Erythroblast (primary cell): Measurements from ENCODE around the gene GNB5.

ENCODE experiments used
- GATA1 ChIP-seq: IDR thresholded peaks from 2 replicates; pipeline ENCODE4 v1.6.1; 2011; ENCODE audit warnings: low read depth, mild to moderate bottlenecking, control low read depth, low read length, moderate library complexity
- POLR2A ChIP-seq: IDR thresholded peaks from 2 replicates; pipeline ENCODE4 v1.6.1; 2011; ENCODE audit warnings: mild to moderate bottlenecking, low read length

GRCh38 chr15:52179278-52180195 is 11.7 kb downstream of the GNB5 start:
- TF ChIP-seq POLR2A (no peak), GATA1 (no peak)
